H1 (cell line): ENCODE measurements around the gene PSKH1. TPM values are rescaled to one million over a fixed set of nuclear protein-coding genes. Genes with fewer than 3 reads are reported as not detected.

Source experiments
- CBX8 ChIP-seq: fragments of 300-800, 300-1000 bp; sonication (generic); IDR thresholded peaks from 2 replicates; pipeline ENCODE4 v1.7.1; 2016; ENCODE audit warnings: low read depth, low read length, borderline replicate concordance
- CTBP2 ChIP-seq: IDR thresholded peaks from 2 replicates; pipeline ENCODE4 v1.7.0; 2011; ENCODE audit warnings: borderline replicate concordance, mild to moderate bottlenecking, moderate library complexity, mixed read lengths, low read length; ENCODE audit not compliant: insufficient read depth, insufficient read length
- EGR1 ChIP-seq: IDR thresholded peaks from 2 replicates; pipeline ENCODE4 v1.6.1; 2011; ENCODE audit warnings: low read depth, low read length, borderline replicate concordance
- NANOG ChIP-seq: IDR thresholded peaks from 2 replicates; pipeline ENCODE4 v1.6.1; 2011; ENCODE audit warnings: low read length, low read depth, mild to moderate bottlenecking, inconsistent platforms; ENCODE audit not compliant: insufficient read depth, poor library complexity, severe bottlenecking
- POLR2A ChIP-seq, 2 experiments: IDR thresholded peaks; 1 replicate in 1 of 2; 2 replicates in 1 of 2; pipeline ENCODE4 v1.6.1; 2011; ENCODE audit warnings: low read depth in 2 of 2, low read length in 2 of 2, mild to moderate bottlenecking in 2 of 2; ENCODE audit errors: control extremely low read depth in 1 of 2
- TCF12 ChIP-seq: IDR thresholded peaks from 2 replicates; pipeline ENCODE4 v1.6.1; 2011; ENCODE audit warnings: low read depth, mild to moderate bottlenecking, low read length
- polyA plus RNA-seq, 7 experiments: library from polyadenylated mRNA; depleted of rRNA in 3 of 7; stranded (reverse) in 5 of 7; unstranded in 2 of 7; fragments of >200 nt in 5 of 7; fragments of 200-250 nt in 2 of 7; gene quantifications; 1 replicate in 5 of 7; 2 replicates in 1 of 7; 4 replicates in 1 of 7; pipeline versions ENCODE4 v1.2.1 to v1.2.3, GENCODE V29; 2011 to 2013; ENCODE audit warnings: missing spikeins in 2 of 7, mixed read lengths in 2 of 7
- total RNA-seq: library from RNA; stranded (reverse); fragmentation: NEBNext Ultra II Directional; extraction: Animal tissue kit (Norgen Biotek cat#: 25700); gene quantifications from 2 replicates; pipeline ENCODE4 v1.2.1, GENCODE V29; 2021

The PSKH1 gene
- total and polyA plus RNA-seq, 2 of the 8 experiments (the other 6 are each of a cell fraction or from before 2014, with no cell fraction given), result 24.8 to 51.0 TPM

- no peak for TF ChIP-seq EGR1
- TF ChIP-seq POLR2A (IDR thresholded peaks at IDR 0.05; ENCODE audit: control extremely low read depth in 1 of 2, low read depth in 2 of 2, low read length in 2 of 2), result no peak
- no peak for TF ChIP-seq TCF12
- TF ChIP-seq CBX8, result no peak
- TF ChIP-seq CTBP2, result no peak
- TF ChIP-seq NANOG, result no peak
- TF ChIP-seq, all 59 proteins: peak for 0
These were observed 23.4 kb upstream of the PSKH1 start (continued) for GRCh38 chr16:67869653-67870052.
